K562 (cell line): Measurements from ENCODE around the gene C17orf75. TPM values are rescaled to one million over a fixed set of nuclear protein-coding genes. Genes with fewer than 3 reads are reported as not detected.

ENCODE experiments used
- ATAC-seq: fragments of 200-7000 bp; cut with Tn5 transposase; 3 replicates; pipeline ENCODE4 v1.9.1; 2020; ENCODE audit warnings: moderate library complexity
- BruUV-seq: library from RNA; stranded (reverse); fragments of 400-500 nt; replicated peaks from 2 replicates; lab custom pipeline; 2021; lab: Mats Ljungman, UMichigan
- CTCF ChIA-PET: fragments of 300-600 bp; formaldehyde crosslinking; extraction: SDS; loops from one replicate; lab custom pipeline; 2021; ENCODE audit warnings: low intra/inter-chr PET ratio; lab: Yijun Ruan, JAX
- POLR2A ChIA-PET: fragments of 300-600, 350-650 bp; sonication (Branson Sonifier 250); formaldehyde crosslinking; extraction: SDS; loops from one replicate; lab custom pipeline; 2021; ENCODE audit warnings: antibody characterized with exemption, inconsistent platforms; lab: Yijun Ruan, JAX
- DNase-seq, 4 experiments: peaks; one replicate each; pipeline versions ENCODE4 v3.0.0 to v3.0.0-alpha.2; 2011 to 2018; ENCODE audit warnings: low spot score in 3 of 4, mixed read lengths in 3 of 4; ENCODE audit errors: extremely low read depth in 1 of 4
- FAIRE-seq: peaks from 2 replicates; lab custom pipeline; 2011; peaks lifted over from hg19 to GRCh38; lab: Jason Lieb, UNC
- H2AFZ ChIP-seq: 2 replicates; pipeline ENCODE4 v1.6.0; 2011; ENCODE audit warnings: low read depth, low read length, control low read depth, inconsistent platforms
- H3K27ac ChIP-seq: fragments of 200-600 bp; 3 replicates; pipeline ENCODE4 v1.8.0; 2011; ENCODE audit warnings: low read depth, mild to moderate bottlenecking, control low read depth, inconsistent platforms, low read length, moderate library complexity, mixed read lengths; ENCODE audit errors: extremely low read depth
- H3K27me3 ChIP-seq, 2 experiments: fragments of 300-600 bp in 1 of 2; 2 replicates in 1 of 2; 3 replicates in 1 of 2; pipeline versions ENCODE4 v1.6.0 to v1.8.0; 2011; ENCODE audit warnings: inconsistent platforms in 2 of 2, low read length in 2 of 2, mild to moderate bottlenecking in 1 of 2, mixed read lengths in 1 of 2, moderate library complexity in 1 of 2; ENCODE audit not compliant: control insufficient read depth in 2 of 2, insufficient read depth in 2 of 2
- H3K36me3 ChIP-seq: fragments of 300-600 bp; 3 replicates; pipeline ENCODE4 v1.8.0; 2011; ENCODE audit warnings: mild to moderate bottlenecking, low read length, inconsistent platforms; ENCODE audit not compliant: control insufficient read depth, insufficient read depth
- H3K4me1 ChIP-seq, 2 experiments: fragments of 200-600 bp in 1 of 2; replicated peaks in 1 of 2; 2 replicates in 1 of 2; 3 replicates in 1 of 2; pipeline versions ENCODE4 v1.5.1 to v1.8.0; 2011; ENCODE audit warnings: inconsistent platforms in 2 of 2, low read length in 2 of 2, mild to moderate bottlenecking in 1 of 2, mixed read lengths in 1 of 2, moderate library complexity in 1 of 2; ENCODE audit not compliant: control insufficient read depth in 2 of 2, insufficient read depth in 2 of 2
- H3K4me2 ChIP-seq: 2 replicates; pipeline ENCODE4 v1.6.1; 2011; ENCODE audit warnings: low read length, control low read depth, inconsistent platforms, mixed read lengths; ENCODE audit not compliant: insufficient read depth
- H3K4me3 ChIP-seq: fragments of 200-600 bp; sonication (generic), shearing (Covaris generic); 2 replicates; pipeline ENCODE4 v1.5.1; 2016; ENCODE audit warnings: control low read depth, inconsistent platforms
- H3K79me2 ChIP-seq: fragments of 200-600 bp; 3 replicates; pipeline ENCODE4 v1.8.0; 2011; ENCODE audit warnings: low read length, inconsistent platforms; ENCODE audit not compliant: control insufficient read depth, insufficient read depth
- H3K9ac ChIP-seq, 2 experiments: 2 replicates each; pipeline versions ENCODE4 v1.6.0 to v1.6.1; 2011; ENCODE audit warnings: low read depth in 2 of 2, low read length in 2 of 2, control low read depth in 1 of 2, inconsistent platforms in 1 of 2, mild to moderate bottlenecking in 1 of 2, mixed read lengths in 1 of 2; ENCODE audit not compliant: insufficient read depth in 1 of 2
- H3K9me1 ChIP-seq: one replicate; pipeline ENCODE4 v1.6.0; 2011; ENCODE audit warnings: inconsistent platforms, mild to moderate bottlenecking, low read length, moderate library complexity; ENCODE audit not compliant: control insufficient read depth, insufficient read depth
- H3K9me3 ChIP-seq: replicated peaks from 2 replicates; pipeline ENCODE4 v1.5.1; 2011; ENCODE audit warnings: low read depth, low read length, inconsistent platforms; ENCODE audit not compliant: control insufficient read depth, insufficient read depth
- H4K20me1 ChIP-seq: replicated peaks from 2 replicates; pipeline ENCODE4 v1.6.1; 2011; ENCODE audit warnings: low read length, inconsistent platforms, mixed read lengths; ENCODE audit not compliant: control insufficient read depth, insufficient read depth
- ARID1B ChIP-seq: fragments of 450-650 bp; IDR thresholded peaks from 2 replicates; pipeline ENCODE4 v1.6.1; 2016; ENCODE audit warnings: antibody characterized with exemption, mild to moderate bottlenecking, inconsistent platforms
- CBFA2T2 ChIP-seq: fragments of 450-650 bp; conservative IDR thresholded peaks from 2 replicates; pipeline ENCODE4 v1.6.1; 2017; ENCODE audit warnings: mild to moderate bottlenecking
- CBFA2T3 ChIP-seq: fragments of 450-650 bp; IDR thresholded peaks from 2 replicates; pipeline ENCODE4 v1.6.1; 2017
- CEBPB ChIP-seq: fragments of 450-650 bp; IDR thresholded peaks from 2 replicates; pipeline ENCODE4 v1.6.1; 2016; ENCODE audit warnings: missing genetic modification characterization, missing compliant biosample characterization
- DDX20 ChIP-seq: fragments of 450-650 bp; IDR thresholded peaks from 2 replicates; pipeline ENCODE4 v1.6.1; 2016; ENCODE audit warnings: missing genetic modification characterization, low read depth, mild to moderate bottlenecking, missing compliant biosample characterization, moderate library complexity
- DNMT1 ChIP-seq: fragments of 450-650 bp; IDR thresholded peaks from 2 replicates; pipeline ENCODE4 v1.6.1; 2016; ENCODE audit warnings: antibody characterized with exemption, mild to moderate bottlenecking
- E2F6 ChIP-seq, 2 experiments: IDR thresholded peaks; 2 replicates each; pipeline ENCODE4 v1.6.1; 2011; ENCODE audit warnings: borderline replicate concordance in 1 of 2, control low read depth in 1 of 2, low read depth in 1 of 2, low read length in 1 of 2, mild to moderate bottlenecking in 1 of 2, mixed read lengths in 1 of 2, moderate library complexity in 1 of 2; ENCODE audit not compliant: insufficient read depth in 1 of 2, insufficient read length in 1 of 2, poor library complexity in 1 of 2, severe bottlenecking in 1 of 2; ENCODE audit errors: extremely low read depth in 1 of 2
- E4F1 ChIP-seq: fragments of 250-450 bp; sonication (Bioruptor Pico); IDR thresholded peaks from 2 replicates; pipeline ENCODE4 v1.5.0; 2021; ENCODE audit warnings: mild to moderate bottlenecking, borderline replicate concordance
- HMGXB4 ChIP-seq: sonication (generic); formaldehyde crosslinking; IDR thresholded peaks from 2 replicates; pipeline ENCODE4 v1.8.1; 2023; ENCODE audit warnings: mild to moderate bottlenecking, missing genetic modification reagents
- HNRNPUL1 ChIP-seq: fragments of 200-400 bp; formaldehyde crosslinking; IDR thresholded peaks from 2 replicates; pipeline ENCODE4 v1.6.1; 2017; ENCODE audit warnings: low read length
- PML ChIP-seq: IDR thresholded peaks from 2 replicates; pipeline ENCODE4 v1.6.1; 2012; ENCODE audit warnings: low read length, inconsistent platforms
- SP2 ChIP-seq: IDR thresholded peaks from 2 replicates; pipeline ENCODE4 v1.6.1; 2011; ENCODE audit warnings: mild to moderate bottlenecking, low read depth, low read length, moderate library complexity; ENCODE audit not compliant: poor library complexity, severe bottlenecking; ENCODE audit errors: extremely low read depth
- SRSF7 ChIP-seq: fragments of 200-400 bp; formaldehyde crosslinking; optimal IDR thresholded peaks from 2 replicates; pipeline ENCODE3; 2017; ENCODE audit warnings: mild to moderate bottlenecking, low read depth, low read length
- TAL1 ChIP-seq: fragments of 450-650 bp; IDR thresholded peaks from 2 replicates; pipeline ENCODE4 v1.6.1; 2016; ENCODE audit warnings: mild to moderate bottlenecking
- TCF3 ChIP-seq: sonication (generic); formaldehyde crosslinking; IDR thresholded peaks from 2 replicates; pipeline ENCODE4 v1.4.0; 2020; ENCODE audit warnings: mild to moderate bottlenecking, missing genetic modification reagents
- WHSC1 ChIP-seq: IDR thresholded peaks from one replicate; pipeline ENCODE4 v1.6.1; 2012; ENCODE audit warnings: low read length, control low read depth, inconsistent platforms
- ZNF217 ChIP-seq: sonication (generic); formaldehyde crosslinking; IDR thresholded peaks from 2 replicates; pipeline ENCODE4 v1.8.0; 2022; ENCODE audit warnings: mild to moderate bottlenecking, missing genetic modification reagents
- ZNF766 ChIP-seq: fragments of 200-800 bp; sonication (Bioruptor generic); conservative IDR thresholded peaks from 2 replicates; pipeline ENCODE4 v1.6.1; 2016; ENCODE audit warnings: missing genetic modification characterization, missing compliant biosample characterization
- WGBS: fragments of 100-300 bp; shearing (Covaris generic); methylation state at CpG from one replicate; pipeline ENCODE4 v1.1.6; 2016; ENCODE audit warnings: low coverage, mixed read lengths; ENCODE audit not compliant: insufficient coverage; ENCODE audit errors: missing lambda C conversion rate; 5-methylcytosine and 5-hydroxymethylcytosine counted together
- in situ Hi-C: fragments of 300-500 bp; cut with MboI; formaldehyde crosslinking; loops from 4 replicates; pipeline ENCODE4 v1.15.0; 2018; ENCODE audit warnings: inconsistent platforms, mixed read lengths
- intact Hi-C: fragments of 100-400 bp; cut with micrococcal nuclease; formaldehyde crosslinking; loops from 2 replicates; pipeline ENCODE4 v1.14.2; 2022
- polyA plus RNA-seq, 8 experiments: library from polyadenylated mRNA; depleted of rRNA in 4 of 8; stranded (reverse) in 5 of 8; unstranded in 3 of 8; fragments of >200 nt; fragmentation: Nextera tagmentation in 2 of 8; fragmentation: Illumina TruSeq in 1 of 8; extraction: Ambion mirVana in 2 of 8; extraction: Trizol in 1 of 8; gene quantifications; 2 replicates each; pipeline versions ENCODE4 v1.2.1 to v1.2.3, GENCODE V29; 2011 to 2014; ENCODE audit warnings: inconsistent platforms in 1 of 8, missing spikeins in 1 of 8
- total RNA-seq, 7 experiments: library from RNA; depleted of rRNA in 6 of 7; stranded (reverse); fragments of >200 nt in 6 of 7; fragmentation: Illumina TruSeq in 2 of 7; extraction: Trizol in 2 of 7; gene quantifications; 2 replicates each; pipeline versions ENCODE4 v1.2.1 to v1.2.3, GENCODE V29; 2011 to 2021; ENCODE audit warnings: low replicate concordance in 1 of 7

C17orf75 gene
- total and polyA plus RNA-seq, 9 of the 15 experiments (the other 6 are each of a cell fraction or from before 2014, with no cell fraction given), result 15.5 to 55.7 (median 18.5) TPM

- POLR2A ChIA-PET, result interaction anchor here (0.8 to 1.8 kb wide), 2 partner anchors 9 to 29 kb away, joined by 3 to 6 read pairs; no protein-coding TSS in a partner anchor
- intact Hi-C loops, result no loop called here
- ATAC-seq (no peak), DNase-seq (peak in 2 of 4 experiments; percentile 48 to 49), FAIRE-seq (peak; percentile 11)
- no peak overlapping the region; the same call in 2 of the 3 replicates for H3K27ac ChIP-seq
- H3K9me3 ChIP-seq, result no peaks in the 10 kb centered on the region
- H3K9me1 ChIP-seq, result no peaks in the 10 kb centered on the region
- in situ Hi-C loops, result no loop called here
- H3K4me2 ChIP-seq, result no peak overlapping the region; the same call in 1 of the 2 replicates
- no peaks in the 10 kb centered on the region for H4K20me1 ChIP-seq
- H3K9ac ChIP-seq, result peak overlapping the region in 1 of 2 experiments; percentile 32; a peak in 2 of 4 replicates
- no peaks in the 10 kb centered on the region for H3K79me2 ChIP-seq
- no TSS peak for BruUV-seq
- no peaks in the 10 kb centered on the region; the same call in 2 of the 3 replicates for H3K36me3 ChIP-seq
- peaks cover 38 to 57% of the 10 kb centered on the region in 2 experiments for H3K4me1 ChIP-seq
- H3K27me3 ChIP-seq, result no peaks in the 10 kb centered on the region
- H2AFZ ChIP-seq, result no peak overlapping the region
- CTCF ChIA-PET, result no interaction called here
- 36% methylated on average over 7 of the region's 8 CpGs for WGBS
- no peak overlapping the region for H3K4me3 ChIP-seq
- TF ChIP-seq DNMT1, result no peak
- TF ChIP-seq CBFA2T2, result peak; percentile 49
- peak; percentile 75 for TF ChIP-seq CBFA2T3
- TF ChIP-seq WHSC1, result no peak
- TF ChIP-seq SP2, result no peak
- no peak for TF ChIP-seq CEBPB
- peak; percentile 23; the same call in 1 of the 2 replicates for TF ChIP-seq TAL1
- no peak for TF ChIP-seq HNRNPUL1
- TF ChIP-seq E2F6 (IDR thresholded peaks at IDR 0.05; ENCODE audit: borderline replicate concordance in 1 of 2, extremely low read depth in 1 of 2, insufficient read depth in 1 of 2, insufficient read length in 1 of 2, low read depth in 1 of 2, low read length in 1 of 2, poor library complexity in 1 of 2, severe bottlenecking in 1 of 2), result no peak
- TF ChIP-seq ZNF766 (CRISPR knock-in tag), result no peak
- TF ChIP-seq PML, result no peak
- TF ChIP-seq DDX20 (tag), result no peak
- TF ChIP-seq ARID1B, result peak; percentile 57; the same call in 1 of the 2 replicates
- TF ChIP-seq HMGXB4 (CRISPR knock-in tag), result no peak
- TF ChIP-seq ZNF217 (CRISPR knock-in tag), result no peak
- peak; percentile 55 for TF ChIP-seq TCF3 (CRISPR knock-in tag)
- TF ChIP-seq SRSF7, result no peak
- TF ChIP-seq E4F1 (CRISPR knock-in tag), result no peak
Measured at GRCh38 chr17:32285306-32285705, 56.7 kb downstream of the C17orf75 start.
